Breast epithelium (tissue), 4 donors: Measurements from ENCODE around the gene SNCAIP. TPM values are rescaled to one million over a fixed set of nuclear protein-coding genes. Genes with fewer than 3 reads are reported as not detected.

ENCODE experiments used
- DNase-seq, 2 donors: peaks; one replicate each; pipeline ENCODE4 v3.0.0-alpha.2; 2019; ENCODE audit warnings: low spot score in 2 of 2
- H3K27ac ChIP-seq, 2 donors: fragments of 200-600 bp; sonication (generic) in 1 of 2; one replicate each; pipeline ENCODE4 v1.5.1; 2016 to 2019; ENCODE audit warnings: mild to moderate bottlenecking in 1 of 2
- H3K27me3 ChIP-seq, 2 donors: fragments of 200-600 bp; sonication (generic) in 1 of 2; one replicate each; pipeline versions ENCODE4 v1.5.1 to v1.6.0; 2017 to 2019; ENCODE audit warnings: control low read depth in 1 of 2, mild to moderate bottlenecking in 1 of 2
- H3K36me3 ChIP-seq: fragments of 200-600 bp; one replicate; pipeline ENCODE4 v1.5.1; 2019
- H3K4me1 ChIP-seq, 2 donors: fragments of 200-600 bp; sonication (generic); one replicate each; pipeline ENCODE4 v1.5.1; 2016 to 2019; ENCODE audit warnings: control low read depth in 1 of 2
- H3K4me3 ChIP-seq, 3 donors: fragments of 200-600 bp; sonication (generic); 1 replicate in 2 of 3; 2 replicates in 1 of 3; pipeline ENCODE4 v1.5.1; 2016 to 2019; ENCODE audit warnings: mild to moderate bottlenecking in 3 of 3, moderate library complexity in 2 of 3
- H3K9me3 ChIP-seq, 2 donors: fragments of 200-600 bp; sonication (generic) in 1 of 2; one replicate each; pipeline ENCODE4 v1.5.1; 2016 to 2019; ENCODE audit warnings: control low read depth in 1 of 2
- CTCF ChIP-seq, 3 donors: fragments of 450-650 bp; IDR thresholded peaks; one replicate each; pipeline ENCODE4 v1.5.1; 2016 to 2017; ENCODE audit warnings: antibody characterized with exemption in 3 of 3, mild to moderate bottlenecking in 3 of 3, moderate library complexity in 3 of 3
- POLR2A ChIP-seq: fragments of 450-650 bp; IDR thresholded peaks from one replicate; pipeline ENCODE4 v1.6.1; 2016; ENCODE audit warnings: antibody characterized with exemption, mild to moderate bottlenecking, moderate library complexity
- POLR2AphosphoS5 ChIP-seq, 3 donors: sonication (generic); formaldehyde crosslinking; IDR thresholded peaks; one replicate each; pipeline ENCODE4 v1.6.1; 2017; ENCODE audit warnings: antibody characterized with exemption in 3 of 3
- intact Hi-C: fragments of 100-400 bp; cut with DNase I; formaldehyde crosslinking; loops from one replicate; pipeline ENCODE4 v1.15.1; 2023; ENCODE audit warnings: low total_unique reads
- total RNA-seq, 3 donors: library from RNA; depleted of rRNA; stranded (reverse); fragments of >200 nt; gene quantifications; one replicate each; pipeline ENCODE4 v1.1.0, GENCODE V29; 2016

The SNCAIP gene
- total RNA-seq, 3 donors from 2014 or later: 9.8 to 15.4 (median 10.9) TPM

GRCh38 chr5:122435761-122436160 lies 123.7 kb downstream of the SNCAIP start:
- no peaks in the 10 kb centered on the region for H3K27me3 ChIP-seq
- H3K27ac ChIP-seq: no peak overlapping the region
- H3K4me1 ChIP-seq: no peaks in the 10 kb centered on the region
- H3K36me3 ChIP-seq: no peaks in the 10 kb centered on the region
- intact Hi-C loops: no loop called here
- no peaks in the 10 kb centered on the region for H3K9me3 ChIP-seq
- H3K4me3 ChIP-seq: no peak overlapping the region
- DNase-seq: no peak
- TF ChIP-seq CTCF (IDR thresholded peaks at IDR 0.05) (no peak), POLR2AphosphoS5 (IDR thresholded peaks at IDR 0.05) (no peak), POLR2A (no peak)

GRCh38 chr5:122436615-122437014 lies 124.6 kb downstream of the SNCAIP start:
- Histone ChIP-seq H3K4me3 (no peak overlapping the region), H3K4me1 (no peaks in the 10 kb centered on the region), H3K9me3 (no peaks in the 10 kb centered on the region), H3K27me3 (no peaks in the 10 kb centered on the region), H3K27ac (no peak overlapping the region), H3K36me3 (no peaks in the 10 kb centered on the region)
- intact Hi-C loops: no loop called here
- TF ChIP-seq POLR2AphosphoS5 (IDR thresholded peaks at IDR 0.05): no peak
- no peak for TF ChIP-seq POLR2A
- no peak for TF ChIP-seq CTCF (IDR thresholded peaks at IDR 0.05)
- no peak for DNase-seq

GRCh38 chr5:122439645-122440044 lies 127.6 kb downstream of the SNCAIP start:
- Histone ChIP-seq H3K4me3 (no peak overlapping the region), H3K27me3 (no peaks in the 10 kb centered on the region), H3K27ac (no peak overlapping the region), H3K9me3 (no peaks in the 10 kb centered on the region), H3K4me1 (no peaks in the 10 kb centered on the region), H3K36me3 (no peaks in the 10 kb centered on the region)
- intact Hi-C loops: no loop called here
- TF ChIP-seq POLR2A: no peak
- no peak for TF ChIP-seq POLR2AphosphoS5 (IDR thresholded peaks at IDR 0.05)
- TF ChIP-seq CTCF (IDR thresholded peaks at IDR 0.05): no peak
- DNase-seq: no peak

DNA sequence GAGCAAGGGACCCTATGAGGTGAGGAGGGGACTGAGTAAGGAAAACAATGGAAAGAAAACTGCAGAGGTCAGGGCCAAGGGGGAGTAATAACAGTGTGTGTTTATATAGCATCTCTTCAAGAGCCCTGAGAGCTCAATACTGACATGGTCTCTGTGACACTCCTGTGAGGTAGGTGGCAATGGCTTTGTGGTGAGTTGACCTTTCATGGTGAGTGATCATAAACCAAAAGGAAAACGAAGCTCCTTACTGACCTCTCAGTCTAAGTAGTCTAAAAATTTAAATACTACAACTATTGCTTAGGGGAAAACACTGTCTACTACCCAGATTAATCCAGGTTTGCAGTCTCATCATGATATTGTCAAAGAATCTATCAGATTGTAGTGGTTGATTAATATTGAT lies 130.9 kb downstream of the SNCAIP start:
- no peaks in the 10 kb centered on the region for H3K27me3 ChIP-seq
- intact Hi-C loops: no loop called here
- H3K36me3 ChIP-seq: no peaks in the 10 kb centered on the region
- no peak for DNase-seq
- H3K4me3 ChIP-seq: no peak overlapping the region
- no peaks in the 10 kb centered on the region for H3K9me3 ChIP-seq
- TF ChIP-seq POLR2A (no peak), POLR2AphosphoS5 (IDR thresholded peaks at IDR 0.05) (no peak), CTCF (IDR thresholded peaks at IDR 0.05) (no peak)
- H3K4me1 ChIP-seq: no peaks in the 10 kb centered on the region
- H3K27ac ChIP-seq: no peak overlapping the region

GRCh38 chr5:122444411-122444810 lies 132.4 kb downstream of the SNCAIP start:
- Histone ChIP-seq H3K36me3 (no peaks in the 10 kb centered on the region), H3K9me3 (no peaks in the 10 kb centered on the region), H3K27me3 (no peaks in the 10 kb centered on the region), H3K4me1 (no peaks in the 10 kb centered on the region), H3K4me3 (no peak overlapping the region), H3K27ac (no peak overlapping the region)
- DNase-seq: no peak
- no peak for TF ChIP-seq POLR2AphosphoS5 (IDR thresholded peaks at IDR 0.05)
- no peak for TF ChIP-seq POLR2A
- TF ChIP-seq CTCF (IDR thresholded peaks at IDR 0.05): no peak
- intact Hi-C loops: no loop called here
